ENCODE results near the gene KATNBL1. TPM values are rescaled to one million over a fixed set of nuclear protein-coding genes. Genes with fewer than 3 reads are reported as not detected.

KATNBL1 gene
- total RNA-seq, 1 donor from 2014 or later, result 54.6 TPM

- Histone ChIP-seq H3K4me1 (ENCODE audit: insufficient read depth, low read length) (peaks cover 9% of the 10 kb centered on the region), H4K20me1 (ENCODE audit: insufficient read depth, low read length) (peaks cover 14% of the 10 kb centered on the region), H2AFZ (ENCODE audit: low read depth, low read length) (peak within 1 kb of the TSS; percentile 85), H3K4me2 (ENCODE audit: low read length) (peak within 1 kb of the TSS; percentile 98), H3K27me3 (ENCODE audit: insufficient read depth, low read length) (no peaks in the 10 kb centered on the region), H3K79me2 (ENCODE audit: insufficient read depth, low read length) (peaks cover 52% of the 10 kb centered on the region), H3K4me3 (ENCODE audit: insufficient read depth, low read depth, low read length) (peak within 1 kb of the TSS; percentile 97), H3K9ac (ENCODE audit: low read length) (peak within 1 kb of the TSS; percentile 98), H3K36me3 (ENCODE audit: insufficient read depth, low read length) (peaks cover 3% of the 10 kb centered on the region), H3K9me3 (ENCODE audit: insufficient read depth, low read depth, low read length) (no peaks in the 10 kb centered on the region), H3K27ac (ENCODE audit: low read depth, low read length) (peak within 1 kb of the TSS; percentile 86)
- peak; percentile 86 for FAIRE-seq
- no peaks in the 10 kb centered on the region for H3K9me3 Mint-ChIP-seq (ENCODE audit: unreplicated experiment)
- H3K4me1 Mint-ChIP-seq (ENCODE audit: low read depth, unreplicated experiment), result peaks cover 2% of the 10 kb centered on the region
- TF ChIP-seq, protein P1, sequence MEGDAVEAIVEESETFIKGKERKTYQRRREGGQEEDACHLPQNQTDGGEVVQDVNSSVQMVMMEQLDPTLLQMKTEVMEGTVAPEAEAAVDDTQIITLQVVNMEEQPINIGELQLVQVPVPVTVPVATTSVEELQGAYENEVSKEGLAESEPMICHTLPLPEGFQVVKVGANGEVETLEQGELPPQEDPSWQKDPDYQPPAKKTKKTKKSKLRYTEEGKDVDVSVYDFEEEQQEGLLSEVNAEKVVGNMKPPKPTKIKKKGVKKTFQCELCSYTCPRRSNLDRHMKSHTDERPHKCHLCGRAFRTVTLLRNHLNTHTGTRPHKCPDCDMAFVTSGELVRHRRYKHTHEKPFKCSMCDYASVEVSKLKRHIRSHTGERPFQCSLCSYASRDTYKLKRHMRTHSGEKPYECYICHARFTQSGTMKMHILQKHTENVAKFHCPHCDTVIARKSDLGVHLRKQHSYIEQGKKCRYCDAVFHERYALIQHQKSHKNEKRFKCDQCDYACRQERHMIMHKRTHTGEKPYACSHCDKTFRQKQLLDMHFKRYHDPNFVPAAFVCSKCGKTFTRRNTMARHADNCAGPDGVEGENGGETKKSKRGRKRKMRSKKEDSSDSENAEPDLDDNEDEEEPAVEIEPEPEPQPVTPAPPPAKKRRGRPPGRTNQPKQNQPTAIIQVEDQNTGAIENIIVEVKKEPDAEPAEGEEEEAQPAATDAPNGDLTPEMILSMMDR (IDR thresholded peaks at IDR 0.05; ENCODE audit: insufficient read depth, low read depth, low read length), result no peak
- TF ChIP-seq EZH2 (IDR thresholded peaks at IDR 0.05; ENCODE audit: insufficient read depth, low read length), result no peak
- H3K27me3 Mint-ChIP-seq (ENCODE audit: low read depth, unreplicated experiment), result no peaks in the 10 kb centered on the region
- DNase-seq (ENCODE audit: low read depth), result peak; percentile 99
- H3K4me3 Mint-ChIP-seq (ENCODE audit: unreplicated experiment), result peak within 1 kb of the TSS; percentile 99
- H3K27ac Mint-ChIP-seq (ENCODE audit: unreplicated experiment), result peak within 1 kb of the TSS; percentile 99
- peaks cover 10% of the 10 kb centered on the region for H3K36me3 Mint-ChIP-seq (ENCODE audit: low read depth, unreplicated experiment)
Measured at GRCh38 chr15:34101366-34102174, 108.3 kb downstream of the KATNBL1 start, which contains the start of the genes EMC7 and PGBD4. Gene EMC7 (minus strand): TSS chr15:34101862. CDS start chr15:34101839, 23 bp downstream. Gene PGBD4 (plus strand): TSS chr15:34102083. CDS start chr15:34102532, 449 bp downstream.

DNA sequence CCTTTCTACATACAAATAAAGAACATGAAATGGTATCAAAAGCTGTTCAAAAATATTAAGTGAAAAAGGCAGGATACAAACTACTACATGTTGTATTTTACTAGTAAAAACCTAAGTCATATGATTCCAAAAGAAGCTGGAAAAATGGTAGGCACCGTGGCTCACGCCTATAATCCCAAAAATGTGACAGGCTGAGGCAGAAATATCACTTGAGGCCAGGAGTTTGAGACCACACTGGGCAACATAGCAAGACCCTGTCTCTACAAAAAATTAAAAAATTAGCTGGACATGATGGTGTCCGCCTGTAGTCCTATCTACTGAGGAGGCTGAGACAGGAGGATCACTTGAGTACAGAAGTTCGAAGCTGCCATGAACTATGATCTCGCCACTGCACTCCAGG lies 110.0 kb downstream of the KATNBL1 start:
- peaks cover 9% of the 10 kb centered on the region for H3K4me1 ChIP-seq (ENCODE audit: insufficient read depth, low read length)
- H2AFZ ChIP-seq (ENCODE audit: low read depth, low read length), result no peak overlapping the region
- H4K20me1 ChIP-seq (ENCODE audit: insufficient read depth, low read length), result peaks cover 14% of the 10 kb centered on the region
- no peak for FAIRE-seq
- TF ChIP-seq, protein P1 (IDR thresholded peaks at IDR 0.05; ENCODE audit: insufficient read depth, low read depth, low read length), result no peak
- TF ChIP-seq EZH2 (IDR thresholded peaks at IDR 0.05; ENCODE audit: insufficient read depth, low read length), result no peak
- no peaks in the 10 kb centered on the region for H3K9me3 Mint-ChIP-seq (ENCODE audit: unreplicated experiment)
- H3K27ac Mint-ChIP-seq (ENCODE audit: unreplicated experiment), result no peak overlapping the region
- DNase-seq (ENCODE audit: low read depth), result no peak
- H3K4me2 ChIP-seq (ENCODE audit: low read length), result peak overlapping the region; percentile 98
- peaks cover 11% of the 10 kb centered on the region for H3K36me3 ChIP-seq (ENCODE audit: insufficient read depth, low read length)
- no peak overlapping the region for H3K9ac ChIP-seq (ENCODE audit: low read length)
- peaks cover 62% of the 10 kb centered on the region for H3K79me2 ChIP-seq (ENCODE audit: insufficient read depth, low read length)
- H3K4me3 ChIP-seq (ENCODE audit: insufficient read depth, low read depth, low read length), result no peak overlapping the region
- H3K4me3 Mint-ChIP-seq (ENCODE audit: unreplicated experiment), result peak overlapping the region; percentile 99
- H3K36me3 Mint-ChIP-seq (ENCODE audit: low read depth, unreplicated experiment), result peaks cover 10% of the 10 kb centered on the region
- no peak overlapping the region for H3K27ac ChIP-seq (ENCODE audit: low read depth, low read length)
- no peaks in the 10 kb centered on the region for H3K27me3 ChIP-seq (ENCODE audit: insufficient read depth, low read length)
- H3K4me1 Mint-ChIP-seq (ENCODE audit: low read depth, unreplicated experiment), result peaks cover 2% of the 10 kb centered on the region
- no peaks in the 10 kb centered on the region for H3K27me3 Mint-ChIP-seq (ENCODE audit: low read depth, unreplicated experiment)
- no peaks in the 10 kb centered on the region for H3K9me3 ChIP-seq (ENCODE audit: insufficient read depth, low read depth, low read length)

Other genes starting within 250 kb of the KATNBL1 start
- gene CHRM5, start 241.6 kb downstream of the KATNBL1 start, total RNA-seq, result 0.07 TPM in 1 of 2 replicates, not detected in the other
- gene AVEN, start 170.9 kb downstream of the KATNBL1 start, total RNA-seq, result 33.7 and 34.1 TPM in 2 replicates
- 120 and 157 TPM in 2 replicates for gene EMC7, start 108.2 kb downstream of the KATNBL1 start, total RNA-seq
- gene PGBD4, start 108.0 kb downstream of the KATNBL1 start, total RNA-seq, result 1.4 TPM in 2 replicates
- 94.1 and 104 TPM in 2 replicates for gene EMC4, start 14.9 kb upstream of the KATNBL1 start, total RNA-seq
- gene SLC12A6, start 127.7 kb upstream of the KATNBL1 start, total RNA-seq, result 15.8 and 17.8 TPM in 2 replicates
- 209 and 224 TPM in 2 replicates for gene NOP10, start 133.0 kb upstream of the KATNBL1 start, total RNA-seq
- gene NUTM1, start 133.2 kb upstream of the KATNBL1 start, total RNA-seq, result not detected in 2 replicates
- 44.4 TPM in 2 replicates for gene LPCAT4, start 157.1 kb upstream of the KATNBL1 start, total RNA-seq
- 50.2 and 62.8 TPM in 2 replicates for gene GOLGA8A, start 227.7 kb upstream of the KATNBL1 start, total RNA-seq

Measured in astrocyte (in vitro differentiated cells and primary cell).